Dendritic cell treated with granulocyte-macrophage colony-stimulating factor and Interleukin-4, amounts not matched to agents 40 ng/mL and 50 ng/mL, for 4 days (primary cell): ENCODE measurements around the gene SYNPO2.

Source experiments
- H3K27ac Mint-ChIP-seq: one replicate; pipeline ENCODE4 v1.8.0; 2022; ENCODE audit warnings: mild to moderate bottlenecking, mixed read lengths
- H3K27me3 Mint-ChIP-seq: one replicate; pipeline ENCODE4 v1.8.0; 2022; ENCODE audit warnings: mild to moderate bottlenecking, mixed read lengths
- H3K36me3 Mint-ChIP-seq: one replicate; pipeline ENCODE4 v1.8.0; 2022; ENCODE audit warnings: low read depth, mixed read lengths
- H3K4me1 Mint-ChIP-seq: one replicate; pipeline ENCODE4 v1.8.0; 2022; ENCODE audit warnings: low read depth, mixed read lengths
- H3K4me3 Mint-ChIP-seq: one replicate; pipeline ENCODE4 v1.8.0; 2022; ENCODE audit warnings: mild to moderate bottlenecking, moderate library complexity, mixed read lengths
- H3K9me3 Mint-ChIP-seq: one replicate; pipeline ENCODE4 v1.8.0; 2022; ENCODE audit warnings: mixed read lengths
- intact Hi-C: fragments of 100-400 bp; cut with micrococcal nuclease; formaldehyde crosslinking; loops from one replicate; pipeline ENCODE4 v1.15.0; 2022

SYNPO2 gene

GRCh38 chr4:118981171-118981838 lies 92.7 kb downstream of the SYNPO2 start:
- H3K27me3 Mint-ChIP-seq = no peaks in the 10 kb centered on the region
- no peak overlapping the region for H3K4me3 Mint-ChIP-seq
- H3K4me1 Mint-ChIP-seq = peaks cover 19% of the 10 kb centered on the region
- H3K27ac Mint-ChIP-seq = no peak overlapping the region
- no peaks in the 10 kb centered on the region for H3K36me3 Mint-ChIP-seq
- intact Hi-C loops = loop anchor here (2.0 to 10.0 kb wide), 4 partner anchors 59 to 1071 kb away; no protein-coding TSS in a partner anchor
- no peaks in the 10 kb centered on the region for H3K9me3 Mint-ChIP-seq

- Mint-ChIP-seq H3K4me1 (peaks cover 19% of the 10 kb centered on the region), H3K27ac (no peak overlapping the region), H3K27me3 (no peaks in the 10 kb centered on the region), H3K9me3 (no peaks in the 10 kb centered on the region), H3K4me3 (no peak overlapping the region), H3K36me3 (no peaks in the 10 kb centered on the region)
- intact Hi-C loops = loop anchor here (1.0 to 10.0 kb wide), 6 partner anchors 59 to 1070 kb away; no protein-coding TSS in a partner anchor
These were observed 93.3 kb downstream of the SYNPO2 start for GRCh38 chr4:118981839-118982381.

GRCh38 chr4:118983293-118983692 lies 94.6 kb downstream of the SYNPO2 start:
- intact Hi-C loops = loop anchor here (2.0 to 10.0 kb wide), 3 partner anchors 308 to 1069 kb away; no protein-coding TSS in a partner anchor
- Mint-ChIP-seq H3K27ac (no peak overlapping the region), H3K4me3 (no peak overlapping the region), H3K36me3 (no peaks in the 10 kb centered on the region), H3K9me3 (no peaks in the 10 kb centered on the region), H3K4me1 (peaks cover 19% of the 10 kb centered on the region), H3K27me3 (no peaks in the 10 kb centered on the region)

- Mint-ChIP-seq H3K4me3 (no peak overlapping the region), H3K36me3 (no peaks in the 10 kb centered on the region), H3K4me1 (peaks cover 19% of the 10 kb centered on the region), H3K27me3 (no peaks in the 10 kb centered on the region), H3K9me3 (no peaks in the 10 kb centered on the region), H3K27ac (peak overlapping the region; percentile 30)
- intact Hi-C loops = loop anchor here (2.0 to 10.0 kb wide), 3 partner anchors 307 to 1068 kb away; no protein-coding TSS in a partner anchor
These were observed 95.2 kb downstream of the SYNPO2 start for GRCh38 chr4:118983831-118984230.

- H3K27me3 Mint-ChIP-seq = no peaks in the 10 kb centered on the region
- H3K9me3 Mint-ChIP-seq = no peaks in the 10 kb centered on the region
- peaks cover 19% of the 10 kb centered on the region for H3K4me1 Mint-ChIP-seq
- intact Hi-C loops = loop anchor here (10.0 kb wide), 1 partner anchor 509 kb away; no protein-coding TSS in a partner anchor
- no peak overlapping the region for H3K27ac Mint-ChIP-seq
- H3K4me3 Mint-ChIP-seq = no peak overlapping the region
- H3K36me3 Mint-ChIP-seq = no peaks in the 10 kb centered on the region
These were observed 96.7 kb downstream of the SYNPO2 start for GRCh38 chr4:118985170-118986000.

GRCh38 chr4:118987959-118988634 lies 99.4 kb downstream of the SYNPO2 start:
- H3K9me3 Mint-ChIP-seq = no peaks in the 10 kb centered on the region
- H3K27me3 Mint-ChIP-seq = no peaks in the 10 kb centered on the region
- intact Hi-C loops = loop anchor here (10.0 kb wide), 1 partner anchor 507 kb away; no protein-coding TSS in a partner anchor
- H3K27ac Mint-ChIP-seq = no peak overlapping the region
- H3K4me1 Mint-ChIP-seq = peaks cover 22% of the 10 kb centered on the region
- H3K36me3 Mint-ChIP-seq = no peaks in the 10 kb centered on the region
- H3K4me3 Mint-ChIP-seq = no peak overlapping the region

GRCh38 chr4:118988635-118988972 lies 100.0 kb downstream of the SYNPO2 start:
- H3K36me3 Mint-ChIP-seq = no peaks in the 10 kb centered on the region
- intact Hi-C loops = loop anchor here (10.0 kb wide), 1 partner anchor 506 kb away; no protein-coding TSS in a partner anchor
- H3K27me3 Mint-ChIP-seq = no peaks in the 10 kb centered on the region
- peaks cover 17% of the 10 kb centered on the region for H3K4me1 Mint-ChIP-seq
- no peak overlapping the region for H3K4me3 Mint-ChIP-seq
- H3K9me3 Mint-ChIP-seq = no peaks in the 10 kb centered on the region
- no peak overlapping the region for H3K27ac Mint-ChIP-seq

GRCh38 chr4:118989098-118990080 lies 100.7 kb downstream of the SYNPO2 start:
- intact Hi-C loops = loop anchor here (10.0 kb wide), 1 partner anchor 505 kb away; no protein-coding TSS in a partner anchor
- H3K4me3 Mint-ChIP-seq = no peak overlapping the region

GRCh38 chr4:118991686-118992085 lies 103.0 kb downstream of the SYNPO2 start:
- Mint-ChIP-seq H3K9me3 (no peaks in the 10 kb centered on the region), H3K4me1 (peaks cover 13% of the 10 kb centered on the region), H3K27me3 (peaks cover 1% of the 10 kb centered on the region), H3K4me3 (no peak overlapping the region), H3K36me3 (no peaks in the 10 kb centered on the region), H3K27ac (peak overlapping the region; percentile 67)
- intact Hi-C loops = no loop called here

More at GRCh38 chr4:118989098-118990080, 100.7 kb downstream of the SYNPO2 start:
- Mint-ChIP-seq H3K4me1 (peaks cover 13% of the 10 kb centered on the region), H3K36me3 (no peaks in the 10 kb centered on the region), H3K27ac (no peak overlapping the region), H3K9me3 (no peaks in the 10 kb centered on the region), H3K27me3 (no peaks in the 10 kb centered on the region)

GRCh38 chr4:118992149-118992548 lies 103.5 kb downstream of the SYNPO2 start:
- no peaks in the 10 kb centered on the region for H3K36me3 Mint-ChIP-seq
- H3K4me3 Mint-ChIP-seq = no peak overlapping the region
- intact Hi-C loops = no loop called here
- peak overlapping the region; percentile 67 for H3K27ac Mint-ChIP-seq
- H3K27me3 Mint-ChIP-seq = peaks cover 1% of the 10 kb centered on the region
- no peaks in the 10 kb centered on the region for H3K9me3 Mint-ChIP-seq
- H3K4me1 Mint-ChIP-seq = peaks cover 13% of the 10 kb centered on the region

- H3K4me1 Mint-ChIP-seq = peaks cover 13% of the 10 kb centered on the region
These were observed 104.7 kb downstream of the SYNPO2 start for GRCh38 chr4:118993333-118993732.

GRCh38 chr4:118994030-118994429 lies 105.4 kb downstream of the SYNPO2 start:
- H3K27ac Mint-ChIP-seq = no peak overlapping the region
- H3K4me1 Mint-ChIP-seq = peaks cover 13% of the 10 kb centered on the region
- no peaks in the 10 kb centered on the region for H3K36me3 Mint-ChIP-seq
- no peaks in the 10 kb centered on the region for H3K9me3 Mint-ChIP-seq
- H3K4me3 Mint-ChIP-seq = no peak overlapping the region
- peaks cover 1% of the 10 kb centered on the region for H3K27me3 Mint-ChIP-seq
- intact Hi-C loops = no loop called here

More at GRCh38 chr4:118993333-118993732, 104.7 kb downstream of the SYNPO2 start:
- H3K27ac Mint-ChIP-seq = no peak overlapping the region
- peaks cover 1% of the 10 kb centered on the region for H3K27me3 Mint-ChIP-seq
- no peaks in the 10 kb centered on the region for H3K9me3 Mint-ChIP-seq
- H3K4me3 Mint-ChIP-seq = no peak overlapping the region
- intact Hi-C loops = no loop called here
- no peaks in the 10 kb centered on the region for H3K36me3 Mint-ChIP-seq
